Esophagus squamous epithelium (tissue), 5 donors: ENCODE data around the gene FHOD3. TPM values are rescaled to one million over a fixed set of nuclear protein-coding genes. Genes with fewer than 3 reads are reported as not detected.

ENCODE experiments used
- DNase-seq: peaks from one replicate; lab custom pipeline; 2025; lab: John Stamatoyannopoulos, UW
- H3K27ac ChIP-seq, 4 donors: fragments of 200-600 bp; sonication (generic); one replicate each; pipeline ENCODE4 v1.5.1; 2016 to 2019; ENCODE audit warnings: mild to moderate bottlenecking in 1 of 4
- H3K27me3 ChIP-seq, 4 donors: fragments of 200-600 bp; sonication (generic); 1 replicate in 3 of 4; 2 replicates in 1 of 4; pipeline versions ENCODE4 v1.5.1 to v1.6.0; 2017 to 2021; ENCODE audit warnings: antibody characterized with exemption in 1 of 4
- H3K36me3 ChIP-seq, 3 donors: fragments of 200-600 bp; sonication (generic); one replicate each; pipeline ENCODE4 v1.5.1; 2016 to 2019
- H3K4me1 ChIP-seq, 3 donors: fragments of 200-600 bp; sonication (generic); one replicate each; pipeline ENCODE4 v1.5.1; 2017 to 2019
- H3K4me3 ChIP-seq, 4 donors: fragments of 200-600 bp; sonication (generic); 1 replicate in 3 of 4; 2 replicates in 1 of 4; pipeline ENCODE4 v1.5.1; 2016 to 2019; ENCODE audit warnings: mild to moderate bottlenecking in 2 of 4, moderate library complexity in 1 of 4
- H3K9me3 ChIP-seq, 3 donors: fragments of 200-600 bp; sonication (generic); one replicate each; pipeline ENCODE4 v1.5.1; 2016 to 2019
- POLR2A ChIP-seq, 4 donors: fragments of 450-650 bp; IDR thresholded peaks; one replicate each; pipeline ENCODE4 v1.6.1; 2017; ENCODE audit warnings: antibody characterized with exemption in 4 of 4, mild to moderate bottlenecking in 4 of 4, moderate library complexity in 3 of 4
- WGBS, 2 donors: methylation state at CpG; one replicate each; pipeline ENCODE4 v1.1.5; 2018; 5-methylcytosine and 5-hydroxymethylcytosine counted together
- intact Hi-C: fragments of 100-400 bp; cut with DNase I; formaldehyde crosslinking; loops from one replicate; pipeline ENCODE4 v1.15.0; 2022
- total RNA-seq, 4 donors: library from RNA; depleted of rRNA; stranded (reverse); fragments of >200 nt; gene quantifications; one replicate each; pipeline ENCODE4 v1.1.0, GENCODE V29; 2016
- TF ChIP-seq, protein P1 (sequence below), 6 experiments: fragments of 450-650 bp in 4 of 6; fragments of 200-600 bp in 2 of 6; sonication (generic) in 2 of 6; IDR thresholded peaks; one replicate each; pipeline ENCODE4 v1.5.1; 2016 to 2019; ENCODE audit warnings: antibody characterized with exemption in 6 of 6, mild to moderate bottlenecking in 4 of 6, moderate library complexity in 4 of 6
- donor health status: DM: yes; HTN: yes; CAD: no.

The FHOD3 gene
- total RNA-seq, 4 donors from 2014 or later: 3.1 to 29.6 (median 5.7) TPM

DNA sequence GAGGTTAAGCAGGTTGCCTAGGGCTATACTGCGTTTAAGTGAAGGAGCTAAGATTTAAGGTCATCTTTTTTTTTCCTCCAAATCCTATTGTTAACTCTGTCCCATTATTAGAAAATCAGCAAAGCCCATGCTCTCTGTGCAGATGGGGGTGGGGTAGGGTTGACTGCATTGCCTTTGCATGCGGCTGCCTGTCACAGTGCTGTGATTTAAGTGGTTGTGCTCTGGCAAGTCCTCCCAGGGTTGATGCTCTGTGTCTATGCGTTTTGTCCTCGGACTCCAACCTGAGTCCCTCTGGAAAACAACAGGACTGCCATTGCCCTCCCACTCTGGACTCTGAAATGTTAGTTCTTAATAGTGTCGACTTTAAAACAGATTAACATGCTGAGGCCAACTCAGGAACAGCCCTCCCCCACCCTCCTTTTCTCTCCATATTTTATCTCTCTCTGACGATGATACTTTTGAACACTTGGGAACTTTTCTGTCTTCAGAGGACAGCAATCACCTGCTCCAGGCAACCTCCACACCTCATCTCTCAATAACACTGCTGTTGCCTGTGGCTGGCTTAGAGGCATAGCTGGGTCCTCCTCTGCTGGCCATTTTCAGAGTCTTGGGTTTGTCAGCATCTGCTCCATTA, 5.8 kb downstream of the FHOD3 start:
- no peak for TF ChIP-seq POLR2A (IDR thresholded peaks at IDR 0.05)
- TF ChIP-seq, protein P1, sequence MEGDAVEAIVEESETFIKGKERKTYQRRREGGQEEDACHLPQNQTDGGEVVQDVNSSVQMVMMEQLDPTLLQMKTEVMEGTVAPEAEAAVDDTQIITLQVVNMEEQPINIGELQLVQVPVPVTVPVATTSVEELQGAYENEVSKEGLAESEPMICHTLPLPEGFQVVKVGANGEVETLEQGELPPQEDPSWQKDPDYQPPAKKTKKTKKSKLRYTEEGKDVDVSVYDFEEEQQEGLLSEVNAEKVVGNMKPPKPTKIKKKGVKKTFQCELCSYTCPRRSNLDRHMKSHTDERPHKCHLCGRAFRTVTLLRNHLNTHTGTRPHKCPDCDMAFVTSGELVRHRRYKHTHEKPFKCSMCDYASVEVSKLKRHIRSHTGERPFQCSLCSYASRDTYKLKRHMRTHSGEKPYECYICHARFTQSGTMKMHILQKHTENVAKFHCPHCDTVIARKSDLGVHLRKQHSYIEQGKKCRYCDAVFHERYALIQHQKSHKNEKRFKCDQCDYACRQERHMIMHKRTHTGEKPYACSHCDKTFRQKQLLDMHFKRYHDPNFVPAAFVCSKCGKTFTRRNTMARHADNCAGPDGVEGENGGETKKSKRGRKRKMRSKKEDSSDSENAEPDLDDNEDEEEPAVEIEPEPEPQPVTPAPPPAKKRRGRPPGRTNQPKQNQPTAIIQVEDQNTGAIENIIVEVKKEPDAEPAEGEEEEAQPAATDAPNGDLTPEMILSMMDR (IDR thresholded peaks at IDR 0.05): no peak
- Histone ChIP-seq H3K4me1 (peaks cover 3 to 7% (median 3%) of the 10 kb centered on the region in 3 donors), H3K27me3 (peaks cover 0 to 39% (median 0%) of the 10 kb centered on the region in 4 donors), H3K27ac (no peak overlapping the region), H3K4me3 (no peak overlapping the region), H3K9me3 (no peaks in the 10 kb centered on the region), H3K36me3 (no peaks in the 10 kb centered on the region)
- WGBS, 2 donors: 61 to 74% methylated on average over 6 of the region's 6 CpGs
- no peak for DNase-seq
- intact Hi-C loops: loop anchor here (10.0 kb wide), 2 partner anchors 61 to 101 kb away; no protein-coding TSS in a partner anchor

DNA sequence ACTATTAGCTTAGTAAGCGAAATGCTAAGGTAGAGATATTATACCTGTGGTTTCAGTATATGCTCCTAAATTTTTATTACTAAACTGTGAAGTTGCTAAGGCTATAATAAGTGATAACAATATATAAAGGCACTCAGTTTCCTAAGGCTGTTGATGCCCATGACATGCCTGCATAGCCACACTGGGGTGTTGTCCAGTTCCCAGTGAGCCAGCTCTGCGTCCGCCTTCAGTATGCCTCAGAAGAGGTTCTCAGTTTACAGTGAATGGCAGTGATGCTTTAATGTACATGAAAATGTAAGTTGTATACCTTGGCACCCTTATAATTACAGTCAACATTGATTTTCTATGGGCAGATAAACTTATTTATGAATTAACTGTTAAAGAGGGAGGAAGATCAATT, 7.2 kb downstream of the FHOD3 start:
- WGBS, 2 donors: 87 to 94% methylated on average over 3 of the region's 3 CpGs
- intact Hi-C loops: loop anchor here (10.0 kb wide), 2 partner anchors 60 to 100 kb away; no protein-coding TSS in a partner anchor
- DNase-seq: no peak
- Histone ChIP-seq H3K4me1 (peaks cover 0 to 10% (median 7%) of the 10 kb centered on the region in 3 donors), H3K9me3 (no peaks in the 10 kb centered on the region), H3K27ac (no peak overlapping the region), H3K36me3 (no peaks in the 10 kb centered on the region), H3K27me3 (peaks cover 0 to 26% (median 0%) of the 10 kb centered on the region in 4 donors), H3K4me3 (no peak overlapping the region)
- TF ChIP-seq POLR2A (IDR thresholded peaks at IDR 0.05): no peak

- no peaks in the 10 kb centered on the region for H3K36me3 ChIP-seq
- 29 to 45% methylated on average over 2 of the region's 2 CpGs for WGBS, 2 donors
- no peak for DNase-seq
- no peak overlapping the region for H3K27ac ChIP-seq
- no peaks in the 10 kb centered on the region for H3K9me3 ChIP-seq
- H3K4me3 ChIP-seq: no peak overlapping the region
- peaks cover 0 to 19% (median 0%) of the 10 kb centered on the region in 4 donors for H3K27me3 ChIP-seq
- H3K4me1 ChIP-seq: peaks cover 0 to 12% (median 7%) of the 10 kb centered on the region in 3 donors
- intact Hi-C loops: loop anchor here (10.0 kb wide), 2 partner anchors 59 to 99 kb away; no protein-coding TSS in a partner anchor
- TF ChIP-seq, protein P1 (IDR thresholded peaks at IDR 0.05): no peak
- TF ChIP-seq POLR2A (IDR thresholded peaks at IDR 0.05): no peak
Observed at GRCh38 chr18:36305375-36305774, 7.9 kb downstream of the FHOD3 start.

DNA sequence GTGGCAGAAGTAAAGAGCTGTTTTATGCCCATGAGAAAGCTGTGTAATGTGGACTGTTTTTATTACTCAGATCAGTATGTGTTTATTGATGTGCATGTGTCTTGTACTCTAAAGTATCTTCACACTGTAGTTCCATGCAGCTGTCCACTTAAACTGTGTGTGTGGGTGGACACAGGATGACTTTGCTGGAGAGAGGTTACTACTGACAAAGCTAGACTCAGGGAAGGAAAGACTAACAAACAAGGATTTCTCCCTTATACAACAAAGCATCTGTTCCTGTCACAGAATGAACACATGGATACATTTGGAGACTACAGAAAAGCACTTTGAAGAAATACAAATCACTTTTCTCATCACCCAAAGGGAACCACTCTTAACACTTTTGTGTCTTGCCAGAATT, 10.0 kb downstream of the FHOD3 start:
- no peaks in the 10 kb centered on the region for H3K36me3 ChIP-seq
- TF ChIP-seq POLR2A (IDR thresholded peaks at IDR 0.05): no peak
- TF ChIP-seq, protein P1 (IDR thresholded peaks at IDR 0.05): no peak
- H3K4me1 ChIP-seq: peaks cover 0 to 12% (median 7%) of the 10 kb centered on the region in 3 donors
- H3K27me3 ChIP-seq: peaks cover 0 to 8% (median 0%) of the 10 kb centered on the region in 4 donors
- no peaks in the 10 kb centered on the region for H3K9me3 ChIP-seq
- intact Hi-C loops: loop anchor here (10.0 kb wide), 2 partner anchors 57 to 97 kb away; no protein-coding TSS in a partner anchor
- no peak for DNase-seq
- H3K27ac ChIP-seq: no peak overlapping the region
- no peak overlapping the region for H3K4me3 ChIP-seq

DNA sequence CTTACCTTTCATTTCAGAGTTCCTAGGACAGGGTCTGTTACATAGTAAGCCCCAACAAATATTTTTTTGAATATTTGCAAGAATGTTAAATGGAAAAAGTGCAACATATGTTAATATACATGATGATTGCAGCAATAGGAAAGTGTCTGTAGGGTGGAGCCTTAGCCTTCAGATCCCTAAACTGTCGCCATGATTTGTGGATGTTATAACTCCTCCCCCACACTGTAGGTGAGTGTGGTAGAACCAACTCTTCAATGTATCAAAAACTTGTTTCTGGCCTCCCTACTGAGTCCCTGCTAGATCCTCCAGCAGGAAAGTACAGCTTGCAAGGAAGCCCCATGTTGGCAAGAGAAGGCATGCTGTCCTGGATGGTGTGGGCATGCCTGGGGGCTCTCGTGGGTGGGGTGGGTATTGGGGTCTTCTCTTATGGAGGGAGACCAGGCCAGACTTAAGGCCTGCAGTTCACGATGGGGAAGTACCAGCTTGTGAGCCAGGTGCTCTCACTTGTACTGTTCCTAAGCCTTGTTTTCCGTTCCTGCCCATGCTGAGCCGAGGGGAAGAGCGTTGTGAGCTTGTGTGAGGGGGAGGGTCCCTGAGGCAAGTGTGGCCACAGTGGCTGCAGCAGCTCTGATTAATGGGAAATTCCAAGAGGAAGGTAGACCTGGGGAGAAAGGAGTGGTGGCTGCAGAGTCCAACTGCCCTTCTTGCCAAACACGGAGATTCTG, 11.4 kb downstream of the FHOD3 start:
- peak overlapping the region in 2 of 4 donors; percentile 0 to 11 for H3K27ac ChIP-seq
- intact Hi-C loops: loop anchor here (10.0 kb wide), 2 partner anchors 56 to 96 kb away; no protein-coding TSS in a partner anchor
- peaks cover 0 to under 1% (median 0%) of the 10 kb centered on the region in 4 donors for H3K27me3 ChIP-seq
- H3K4me3 ChIP-seq: no peak overlapping the region
- H3K9me3 ChIP-seq: no peaks in the 10 kb centered on the region
- peaks cover 0 to 12% (median 7%) of the 10 kb centered on the region in 3 donors for H3K4me1 ChIP-seq
- WGBS, 2 donors: 41 to 58% methylated on average over 4 to 6 of the region's 7 CpGs
- DNase-seq: no peak
- H3K36me3 ChIP-seq: no peaks in the 10 kb centered on the region
- TF ChIP-seq POLR2A (IDR thresholded peaks at IDR 0.05): no peak
- TF ChIP-seq, protein P1 (IDR thresholded peaks at IDR 0.05): no peak
